ENCODE data around the gene TRMU. TPM values are rescaled to one million over a fixed set of nuclear protein-coding genes. Genes with fewer than 3 reads are reported as not detected.

The TRMU gene
- total and polyA plus RNA-seq, 2 of the 8 experiments (the other 6 are each of a cell fraction or from before 2014, with no cell fraction given): 43.4 to 70.6 TPM

GRCh38 chr22:46352691-46353386, 17.3 kb downstream of the TRMU start:
- no peak overlapping the region for H3K4me2 ChIP-seq (ENCODE audit: insufficient read depth in 1 of 2, low read depth in 2 of 2, low read length in 2 of 2)
- peaks cover 17 to 31% of the 10 kb centered on the region in 2 experiments for H4K20me1 ChIP-seq (replicated peaks in 1 of 2; ENCODE audit: control insufficient read depth in 1 of 2, insufficient read depth in 2 of 2, low read length in 2 of 2)
- H2BK15ac ChIP-seq (ENCODE audit: low read length): no peak overlapping the region
- H3K18ac ChIP-seq (ENCODE audit: extremely low read depth, low read length): no peak overlapping the region
- H3K27me3 ChIP-seq (replicated peaks in 1 of 4; ENCODE audit: control insufficient read depth in 3 of 4, extremely low read depth in 1 of 4, insufficient read depth in 3 of 4, low read length in 3 of 4): no peaks in the 10 kb centered on the region
- H3K56ac ChIP-seq (replicated peaks; ENCODE audit: insufficient read length, low read depth, low read length): no peak overlapping the region
- FAIRE-seq: no peak
- H4K5ac ChIP-seq (ENCODE audit: insufficient read length, low read depth, low read length): no peak overlapping the region
- no peak overlapping the region for H2BK20ac ChIP-seq (ENCODE audit: low read length)
- ChIA-PET POLR2A (ENCODE audit: partially characterized antibody) (interaction anchor here (1.0 to 2.3 kb wide), 4 partner anchors 9 to 17 kb away, joined by 3 to 9 read pairs (median 4); partner anchors contain the start of gene TRMU), CTCF (ENCODE audit: partially characterized antibody) (interaction anchor here (0.6 to 5.8 kb wide), 4 partner anchors 22 to 210 kb away, joined by 3 to 60 read pairs (median 3); partner anchors contain the start of gene CELSR1)
- H2AK5ac ChIP-seq (ENCODE audit: low read depth, low read length): no peak overlapping the region
- no peak overlapping the region for H3K4ac ChIP-seq (replicated peaks; ENCODE audit: insufficient read length, low read depth, low read length)
- no peaks in the 10 kb centered on the region for H3K79me2 ChIP-seq (ENCODE audit: control insufficient read depth in 1 of 2, insufficient read depth in 2 of 2, low read length in 2 of 2)
- no peaks in the 10 kb centered on the region for H3K23me2 ChIP-seq (ENCODE audit: low read depth, low read length)
- no peak overlapping the region for H4K8ac ChIP-seq (ENCODE audit: extremely low read depth, insufficient read depth, low read length)
- no peak overlapping the region for H3K14ac ChIP-seq (ENCODE audit: insufficient read length)
- H3K79me1 ChIP-seq (ENCODE audit: low read depth, low read length): peaks cover 7% of the 10 kb centered on the region; the same call in 1 of the 2 replicates
- H2BK12ac ChIP-seq (ENCODE audit: low read depth, low read length): no peak overlapping the region
- no peak for DNase-seq (ENCODE audit: low read depth in 1 of 2, low spot score in 2 of 2)
- H3K9ac ChIP-seq (replicated peaks in 1 of 4; ENCODE audit: extremely low read depth in 1 of 4, low read depth in 3 of 4, low read length in 3 of 4): no peak overlapping the region
- no peak overlapping the region for H3K23ac ChIP-seq (ENCODE audit: insufficient read length)
- H4K91ac ChIP-seq (replicated peaks; ENCODE audit: insufficient read length, low read length): no peak overlapping the region
- WGBS, 2 experiments (ENCODE audit: extremely low coverage in 1 of 2, insufficient coverage in 1 of 2, insufficient read length in 1 of 2, insufficient replicate concordance in 2 of 2, low coverage in 1 of 2, low lambda C conversion rate in 2 of 2, missing lambda C conversion rate in 1 of 2): 94% methylated on average over 20 of the region's 20 CpGs; no CpG with 5 or more reads in 1 of the 2 experiments
- peaks cover 18 to 67% (median 55%) of the 10 kb centered on the region in 4 experiments; a peak in 7 of 8 replicates for H3K36me3 ChIP-seq (ENCODE audit: control insufficient read depth in 2 of 4, insufficient read depth in 4 of 4, low read length in 3 of 4)
- no peak overlapping the region for H3K4me3 ChIP-seq (ENCODE audit: extremely low read depth in 1 of 4, insufficient read depth in 2 of 4, low read depth in 3 of 4, low read length in 4 of 4)
- H2BK5ac ChIP-seq (ENCODE audit: low read depth, low read length): no peak overlapping the region; the same call in 1 of the 2 replicates
- no peak overlapping the region for H3K27ac ChIP-seq (ENCODE audit: low read depth, low read length)
- no peaks in the 10 kb centered on the region for H3K4me1 ChIP-seq (replicated peaks in 1 of 4; ENCODE audit: control insufficient read depth in 3 of 4, insufficient read depth in 4 of 4, low read length in 3 of 4)
- no peaks in the 10 kb centered on the region for H3K9me3 ChIP-seq (ENCODE audit: insufficient read depth in 2 of 2, low read depth in 1 of 2, low read length in 1 of 2)
- H2AFZ ChIP-seq (ENCODE audit: low read length): no peak overlapping the region
- no peak overlapping the region for H2BK120ac ChIP-seq (replicated peaks; ENCODE audit: low read depth, low read length)
- TF ChIP-seq TCF12 (IDR thresholded peaks at IDR 0.05; ENCODE audit: low read depth, low read length) (no peak), EZH2 (IDR thresholded peaks at IDR 0.05; ENCODE audit: low read depth, low read length, severe bottlenecking) (no peak), USF2 (IDR thresholded peaks at IDR 0.05; ENCODE audit: low read length) (no peak), SIN3A (conservative IDR thresholded peaks at IDR 0.05 in 1 of 2, IDR thresholded peaks at IDR 0.05 in 1 of 2; ENCODE audit: low read depth in 1 of 2, low read length in 2 of 2) (no peak), YY1 (IDR thresholded peaks at IDR 0.05; ENCODE audit: low read depth, low read length) (no peak)
